A673 (cell line): ENCODE data around the gene SMS.

Experiments used
- CTCF ChIP-seq: fragments of 300-800, 200-600 bp; sonication (generic); conservative IDR thresholded peaks from 2 replicates; pipeline ENCODE4 v1.5.1; 2017; ENCODE audit warnings: low read depth, mild to moderate bottlenecking, antibody characterized with exemption, low read length, moderate library complexity, mixed read lengths
- EZH2 ChIP-seq: fragments of 200-600 bp; sonication (generic); IDR thresholded peaks from 2 replicates; pipeline ENCODE4 v1.6.1; 2017; ENCODE audit warnings: borderline replicate concordance, low read depth, mild to moderate bottlenecking, mixed read lengths, antibody characterized with exemption, low read length; ENCODE audit not compliant: poor library complexity, severe bottlenecking

GRCh38 chrX:22026731-22027130, 86.2 kb downstream of the SMS start:
- no peak for TF ChIP-seq CTCF
- TF ChIP-seq EZH2 = no peak
